ENCODE results near the gene NSG2.

Gene NSG2

DNA sequence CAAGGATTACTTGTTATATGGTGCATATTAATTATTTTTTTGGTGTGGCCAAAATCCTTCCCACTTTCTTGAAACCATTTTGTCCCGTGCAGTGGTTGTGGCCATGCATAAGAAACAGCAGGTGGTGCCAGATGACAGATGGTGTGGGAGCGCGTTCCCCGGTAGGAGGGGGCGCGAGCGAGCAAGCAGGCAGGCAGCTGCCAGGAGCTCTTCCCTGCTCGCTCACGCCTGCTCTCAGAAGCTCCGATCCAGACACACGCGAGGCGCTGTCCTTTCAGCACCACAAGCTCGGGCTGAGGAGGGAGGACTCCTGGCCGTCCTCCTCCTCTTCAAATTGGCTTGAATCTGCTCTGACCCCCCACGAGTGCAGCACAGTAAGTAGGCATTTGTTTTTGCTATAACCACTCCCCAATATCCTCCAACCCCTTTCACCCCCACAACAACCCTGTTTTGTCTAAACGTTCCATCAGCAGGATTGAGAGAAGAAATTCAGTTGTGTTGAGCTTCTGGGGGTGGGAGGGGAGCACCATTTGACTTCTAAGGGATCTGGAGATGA lies at the start of gene NSG2:
Gene NSG2 (plus strand): TSS at position 237 of the 556 bp plus-strand sequence. CDS start 1,050 bp downstream, outside the sequence.
- DNase-seq (ENCODE audit: low spot score) = peak; percentile 83

- DNase-seq (ENCODE audit: low spot score) = no peak
Measured at GRCh38 chr5:173997331-173997730, 48.2 kb upstream of the NSG2 start.

DNA sequence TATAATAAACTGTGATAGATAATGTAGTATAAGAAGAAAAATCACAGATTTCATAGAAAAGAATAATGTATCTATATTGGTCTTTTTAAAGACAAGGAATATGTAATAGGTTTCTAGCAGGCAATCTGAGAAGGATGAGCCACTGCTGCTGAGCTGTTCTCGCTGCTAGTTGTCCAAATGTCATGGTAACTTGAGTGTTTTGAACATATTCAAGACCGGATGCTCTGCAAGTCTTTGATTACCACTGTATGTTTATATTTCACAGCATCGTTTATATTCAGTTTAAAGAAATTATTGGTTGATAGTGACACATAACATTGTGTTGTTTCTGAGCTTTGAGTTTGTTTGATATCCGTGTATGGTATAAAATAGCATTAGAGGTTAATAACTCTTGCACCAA lies 47.0 kb upstream of the NSG2 start:
- DNase-seq (ENCODE audit: low spot score) = no peak

DNA sequence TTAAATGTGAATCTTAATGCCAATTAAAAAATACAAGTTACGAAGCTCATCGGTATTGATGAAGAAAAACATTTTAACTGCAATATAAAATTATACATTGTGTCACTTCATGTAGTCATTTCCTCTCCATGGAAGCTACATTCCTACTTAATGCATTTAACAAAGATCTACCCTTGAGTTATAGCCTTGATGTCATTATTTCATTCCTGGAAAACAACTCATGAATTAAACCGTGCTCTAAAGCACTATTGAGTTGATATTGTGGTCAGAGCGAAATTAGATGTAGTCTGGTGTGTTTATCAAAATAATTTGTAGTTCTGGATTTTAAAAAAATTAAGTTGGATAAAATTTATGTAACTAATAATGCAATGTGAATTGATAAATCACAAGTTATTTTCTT lies 45.4 kb upstream of the NSG2 start:
- no peak for DNase-seq (ENCODE audit: low spot score)

DNA sequence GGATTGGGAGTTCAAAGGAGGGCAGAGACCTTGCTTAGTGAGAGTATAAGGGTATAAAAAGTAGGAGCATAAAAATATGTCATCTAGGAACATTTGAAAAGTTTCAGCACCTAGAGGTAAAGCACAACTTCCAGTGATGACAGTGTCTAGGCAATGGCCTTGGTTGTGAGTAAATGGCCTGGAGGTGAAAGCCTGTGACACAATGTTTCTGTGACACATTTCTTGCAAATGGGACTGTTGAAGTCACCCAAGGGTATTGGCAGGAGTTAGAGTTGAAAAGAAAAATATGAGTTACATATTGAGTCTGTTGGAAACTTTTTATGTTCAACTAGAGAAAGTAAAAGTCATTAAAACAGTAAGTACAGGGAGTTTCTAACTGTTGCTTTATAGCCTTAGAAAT lies 41.7 kb upstream of the NSG2 start:
- no peak for DNase-seq (ENCODE audit: low spot score)

DNA sequence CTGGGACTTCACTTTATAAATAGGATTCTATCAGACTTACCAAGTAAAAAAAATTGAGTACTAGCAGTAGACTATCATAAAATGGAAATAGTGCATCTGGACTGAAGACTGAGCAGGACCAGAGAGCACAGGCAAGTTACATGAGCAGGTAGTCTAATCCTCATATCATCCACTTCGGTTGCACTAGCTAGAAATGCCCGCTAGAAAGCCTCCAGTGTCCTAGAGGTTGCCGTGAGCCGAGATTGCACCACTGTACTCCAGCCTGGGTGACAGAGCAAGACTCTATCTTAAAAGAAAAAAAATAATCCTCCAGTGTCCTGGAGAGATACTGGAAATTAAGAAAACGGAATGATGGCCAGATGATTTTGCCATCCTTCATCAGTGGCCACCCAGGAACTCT lies 36.6 kb upstream of the NSG2 start:
- DNase-seq (ENCODE audit: low spot score) = no peak

- no peak for DNase-seq (ENCODE audit: low spot score)
Measured at GRCh38 chr5:174010365-174010764, 35.1 kb upstream of the NSG2 start.

- DNase-seq (ENCODE audit: low spot score) = no peak
Measured at GRCh38 chr5:174011441-174011840, 34.1 kb upstream of the NSG2 start.

GRCh38 chr5:174020069-174020927 lies 25.2 kb upstream of the NSG2 start:
- DNase-seq (ENCODE audit: low spot score) = peak; percentile 49

GRCh38 chr5:174020928-174021304 lies 24.6 kb upstream of the NSG2 start:
- DNase-seq (ENCODE audit: low spot score) = no peak

DNA sequence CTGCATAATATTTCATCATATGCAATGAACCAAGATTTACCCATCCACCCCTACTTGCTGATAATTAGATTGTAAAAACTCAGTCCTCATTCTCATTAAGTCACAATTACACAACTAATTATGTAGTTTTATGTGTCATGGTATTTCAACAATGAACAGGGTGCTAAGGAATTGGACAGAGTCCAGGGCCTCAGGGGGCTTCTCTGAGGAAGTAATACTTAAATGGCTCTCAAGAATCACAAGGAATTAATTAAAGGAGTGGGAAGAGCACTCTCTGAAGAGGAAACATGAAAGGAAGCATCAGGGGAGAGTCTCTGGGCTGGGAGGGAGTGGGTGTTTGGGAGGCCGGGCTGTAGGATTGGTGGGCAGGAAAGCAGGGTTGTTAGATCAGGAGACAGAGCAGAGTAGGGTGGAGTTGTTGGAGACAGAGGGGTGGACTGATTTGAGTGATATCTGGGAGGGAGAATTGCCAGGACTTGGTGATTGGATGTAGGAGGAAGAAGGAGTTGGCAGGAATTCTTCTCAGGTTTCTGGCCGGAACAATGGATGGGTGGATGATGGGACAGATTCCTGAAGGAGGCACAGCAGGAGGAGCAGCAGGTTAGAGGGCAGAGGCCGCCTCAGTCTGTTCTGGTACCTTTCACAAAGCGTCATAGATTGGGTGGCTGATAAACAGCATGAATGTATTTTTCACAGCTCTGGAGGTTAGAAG lies 23.0 kb upstream of the NSG2 start:
- DNase-seq (ENCODE audit: low spot score) = no peak

DNA sequence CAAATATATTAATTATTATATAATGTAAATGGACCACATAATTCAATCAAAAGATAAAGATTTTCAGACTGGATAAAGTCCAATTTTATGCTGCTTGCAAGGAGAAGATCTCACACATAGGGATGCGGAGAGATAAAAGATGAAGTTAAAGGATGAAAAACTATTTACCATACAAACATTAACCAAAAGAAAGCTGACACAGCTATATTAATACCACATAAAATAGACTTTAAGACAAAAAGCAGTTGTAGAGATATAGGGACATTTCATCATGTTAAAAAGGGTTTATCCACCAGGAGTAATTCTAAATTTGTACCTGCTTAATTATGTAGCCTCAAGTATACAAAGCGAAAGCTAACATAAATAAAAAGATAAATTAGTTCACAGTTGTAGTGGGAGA lies 15.2 kb upstream of the NSG2 start:
- DNase-seq (ENCODE audit: low spot score) = no peak

DNA sequence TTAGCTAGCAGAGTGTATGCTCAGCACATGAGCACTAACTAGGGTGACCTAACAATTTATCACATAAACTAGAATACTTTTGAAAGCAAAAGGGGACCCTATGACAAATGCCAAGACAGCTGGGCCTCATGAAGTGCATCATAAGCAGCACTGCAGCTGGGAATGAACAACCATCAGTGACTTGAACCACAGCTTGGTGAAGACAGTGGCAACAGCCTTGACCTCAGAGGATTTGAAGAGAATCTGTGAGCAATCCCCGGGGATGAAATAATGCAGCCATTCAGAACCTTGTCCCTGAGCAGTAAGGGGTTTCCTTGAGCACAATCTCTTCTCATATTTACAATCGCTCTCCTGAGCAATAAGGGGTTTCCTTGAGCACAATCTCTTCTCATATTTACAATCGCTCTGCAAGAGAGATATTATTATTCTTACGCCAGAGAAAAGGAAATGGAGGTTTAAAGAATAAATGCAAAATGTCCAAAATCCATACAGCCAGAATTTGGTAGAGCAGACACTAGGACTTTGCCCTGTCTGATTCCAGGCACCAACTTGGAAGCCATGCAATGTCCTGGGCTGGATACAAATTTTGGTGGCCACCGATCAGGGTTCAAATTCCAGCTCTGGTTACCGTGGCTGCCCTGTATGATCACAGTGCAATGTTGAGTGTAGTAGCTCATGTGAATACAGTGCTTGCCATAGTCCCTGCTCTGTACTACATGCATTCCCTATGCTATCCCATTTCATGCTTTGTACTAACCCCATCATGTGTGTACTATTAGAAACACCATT lies 846 bp upstream of the NSG2 start:
- DNase-seq (ENCODE audit: low spot score) = no peak

GRCh38 chr5:174046558-174046957 lies 1.1 kb downstream of the NSG2 start:
- DNase-seq (ENCODE audit: low spot score) = no peak

DNA sequence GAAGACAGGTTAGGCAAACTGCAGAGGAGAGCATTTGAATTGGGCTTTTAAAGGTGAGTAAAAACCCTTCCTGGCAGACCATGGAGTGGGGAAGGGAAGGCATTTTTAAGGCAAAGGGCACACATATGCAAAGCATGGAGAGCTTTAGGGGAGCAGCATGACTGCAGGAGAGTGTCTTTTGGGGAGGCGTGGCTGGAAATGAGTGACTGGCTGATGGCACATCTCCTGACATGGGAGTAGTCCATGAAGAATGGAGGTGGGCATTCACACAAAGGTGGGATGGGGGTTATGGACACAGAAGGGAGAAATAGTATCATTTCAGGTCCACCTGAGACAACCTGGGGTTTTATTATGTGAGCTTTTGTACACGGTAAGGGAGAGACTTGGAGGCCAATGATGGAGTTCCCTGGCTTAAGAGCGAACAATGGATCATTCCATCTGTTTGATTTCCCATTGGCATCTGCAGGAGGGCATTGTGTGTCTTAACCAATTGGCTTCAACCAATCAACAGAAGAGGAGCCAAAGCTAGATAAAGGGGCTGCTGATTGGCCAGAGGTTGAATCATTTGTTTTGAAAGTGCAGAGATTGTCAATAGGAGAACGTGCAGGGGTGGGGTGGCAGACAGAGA lies 2.1 kb downstream of the NSG2 start:
- DNase-seq (ENCODE audit: low spot score) = no peak

DNA sequence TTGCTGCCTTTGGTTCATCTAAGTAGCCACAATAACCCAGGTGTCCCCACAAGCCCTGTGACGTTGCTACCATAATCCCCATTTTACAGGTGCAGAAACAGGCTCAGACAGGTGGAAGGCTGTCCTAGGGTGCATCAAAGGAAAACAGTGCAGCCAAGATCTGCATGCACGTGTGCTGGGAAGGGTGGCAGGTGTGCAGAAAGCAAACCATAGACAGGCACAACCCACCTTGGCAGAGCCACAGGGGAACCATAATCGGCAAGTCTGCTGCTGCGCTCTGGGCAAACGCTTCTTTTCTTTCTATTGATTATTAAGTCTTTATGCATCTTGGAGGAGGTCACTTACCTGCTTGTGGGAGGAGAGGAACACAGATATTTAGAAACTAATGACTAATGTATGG lies 7.1 kb downstream of the NSG2 start:
- DNase-seq (ENCODE audit: low spot score) = no peak

DNA sequence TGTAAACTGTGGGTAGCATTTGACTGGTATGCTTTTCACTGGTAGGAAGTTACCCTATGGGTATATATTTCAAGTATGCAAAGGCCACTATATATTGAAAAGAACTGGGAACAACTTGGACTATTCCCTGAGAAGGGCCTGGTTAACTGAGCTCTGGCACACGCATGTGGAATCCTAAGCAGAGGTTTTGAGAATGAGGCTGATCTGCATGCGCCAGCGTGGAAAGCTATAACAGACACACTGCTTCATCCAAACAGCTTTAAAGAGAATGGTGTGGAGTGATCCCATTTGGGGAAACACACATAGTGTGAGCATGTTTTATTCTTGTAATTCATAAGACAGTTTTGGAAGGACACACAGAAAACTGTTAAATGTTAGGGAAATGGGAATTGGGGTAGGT lies 8.4 kb downstream of the NSG2 start:
- DNase-seq (ENCODE audit: low spot score) = no peak

DNA sequence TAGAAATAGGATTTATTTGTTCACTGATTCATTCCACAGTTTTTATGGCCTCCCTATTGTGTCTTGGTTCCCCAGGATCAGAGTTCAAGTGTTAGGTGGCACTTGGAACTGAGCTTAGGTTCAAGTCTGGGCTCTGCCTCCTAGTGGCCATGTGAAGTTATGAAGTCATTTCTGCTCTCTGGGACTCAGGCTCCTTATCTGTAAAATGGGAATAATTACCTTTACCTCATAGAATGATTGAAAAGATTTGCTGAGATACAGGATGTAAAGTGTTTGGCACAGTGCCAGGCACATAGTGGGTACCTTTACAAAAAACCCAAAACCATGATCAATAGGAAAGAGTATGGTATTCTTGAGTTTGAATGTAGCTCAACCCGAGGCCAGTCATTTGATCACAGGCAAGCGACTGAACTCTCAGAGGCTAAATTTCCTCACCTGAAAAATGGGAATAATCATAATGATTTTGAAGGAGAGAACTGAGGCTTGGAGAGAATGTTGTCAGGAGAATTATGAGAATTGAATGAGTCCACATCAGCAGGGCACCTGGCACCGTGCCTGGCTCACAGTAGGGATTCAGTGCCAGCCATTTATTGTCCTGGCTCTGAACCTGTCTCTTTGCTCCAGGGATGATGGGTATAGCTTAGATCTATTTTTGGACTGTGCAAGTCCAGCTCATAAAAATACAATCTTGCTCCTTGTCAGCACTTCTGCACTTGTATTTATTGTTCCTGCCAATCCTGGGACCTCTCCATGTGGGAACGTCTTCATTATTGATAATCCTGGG lies 10.8 kb downstream of the NSG2 start:
- DNase-seq (ENCODE audit: low spot score) = no peak

DNA sequence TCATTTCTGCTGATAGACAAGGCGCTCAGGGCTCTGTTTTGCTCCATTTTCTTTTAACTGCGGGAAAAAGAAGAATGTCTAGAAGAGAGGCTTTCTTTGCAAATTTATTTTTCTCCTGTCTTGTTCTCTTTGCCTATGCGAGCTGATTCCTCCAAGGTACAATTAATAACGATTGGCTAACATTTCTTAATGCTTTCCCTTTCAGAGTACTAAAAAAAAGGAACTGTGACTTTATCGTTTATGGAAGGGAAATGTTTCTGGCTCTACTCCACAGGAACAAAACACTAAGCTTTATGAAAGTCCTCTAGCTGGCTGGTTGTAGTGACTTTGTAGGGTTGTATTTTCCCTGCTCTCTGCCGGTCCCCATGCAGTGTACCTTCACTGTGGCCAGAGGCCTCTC lies 11.7 kb downstream of the NSG2 start:
- no peak for DNase-seq (ENCODE audit: low spot score)

DNA sequence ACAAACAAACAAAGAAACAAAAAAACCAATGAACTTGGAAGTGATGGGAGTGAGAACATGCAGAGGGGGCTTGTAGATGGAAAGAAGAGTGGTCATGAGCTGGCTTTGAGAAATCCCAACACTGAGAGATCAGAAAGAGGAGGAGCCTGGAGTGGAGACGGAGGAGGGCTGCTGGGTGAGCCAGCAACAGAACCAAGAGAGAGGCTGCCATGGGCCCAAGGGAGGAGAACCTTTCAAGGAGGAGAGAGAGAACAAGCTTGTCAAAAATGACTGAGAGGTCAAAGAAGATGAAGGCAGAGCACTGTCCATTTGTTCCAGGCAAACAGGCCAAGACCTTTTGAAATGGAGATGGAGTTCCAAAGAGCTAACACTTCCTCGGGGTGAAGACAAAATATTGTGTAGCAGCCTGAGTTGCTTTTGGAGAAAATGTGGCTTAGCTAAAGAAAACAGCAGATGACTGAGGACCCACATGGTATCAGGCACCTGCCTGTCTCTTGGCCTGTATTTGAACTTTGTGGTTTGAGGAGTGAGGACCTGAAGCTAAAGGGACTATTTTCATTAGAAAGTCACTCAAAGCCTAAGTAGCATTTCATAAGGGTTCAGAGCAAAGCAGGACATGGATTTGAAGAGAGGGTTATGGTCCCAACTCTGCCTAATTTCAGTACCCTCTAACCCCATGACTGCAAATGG lies 13.1 kb downstream of the NSG2 start:
- no peak for DNase-seq (ENCODE audit: low spot score)

DNA sequence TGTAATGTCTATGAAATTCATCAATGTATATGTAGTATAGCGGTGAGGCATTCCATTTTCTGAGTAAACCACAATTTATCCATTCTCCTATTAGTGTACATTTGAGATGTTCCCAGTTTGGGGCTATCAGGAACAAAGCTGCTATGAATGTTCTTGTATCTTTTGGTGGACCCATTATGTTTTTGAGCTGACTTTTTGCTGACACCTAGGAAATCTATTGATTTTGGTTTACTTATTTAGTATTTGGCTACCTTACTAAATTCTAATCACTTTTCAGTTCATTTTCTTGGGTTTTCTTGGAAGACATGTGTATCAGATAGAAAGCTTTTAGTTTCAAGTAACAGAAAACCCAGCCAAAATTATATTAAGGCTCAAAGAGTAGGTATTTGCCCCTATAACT lies 13.7 kb downstream of the NSG2 start:
- DNase-seq (ENCODE audit: low spot score) = no peak

Data from LoVo (cell line).